NCI-H1694 (cell line): Measurements from ENCODE around the gene LETM1.

Source experiments
- DNase-seq: peaks from one replicate; lab custom pipeline; 2025; lab: John Stamatoyannopoulos, UW

LETM1 gene

DNA sequence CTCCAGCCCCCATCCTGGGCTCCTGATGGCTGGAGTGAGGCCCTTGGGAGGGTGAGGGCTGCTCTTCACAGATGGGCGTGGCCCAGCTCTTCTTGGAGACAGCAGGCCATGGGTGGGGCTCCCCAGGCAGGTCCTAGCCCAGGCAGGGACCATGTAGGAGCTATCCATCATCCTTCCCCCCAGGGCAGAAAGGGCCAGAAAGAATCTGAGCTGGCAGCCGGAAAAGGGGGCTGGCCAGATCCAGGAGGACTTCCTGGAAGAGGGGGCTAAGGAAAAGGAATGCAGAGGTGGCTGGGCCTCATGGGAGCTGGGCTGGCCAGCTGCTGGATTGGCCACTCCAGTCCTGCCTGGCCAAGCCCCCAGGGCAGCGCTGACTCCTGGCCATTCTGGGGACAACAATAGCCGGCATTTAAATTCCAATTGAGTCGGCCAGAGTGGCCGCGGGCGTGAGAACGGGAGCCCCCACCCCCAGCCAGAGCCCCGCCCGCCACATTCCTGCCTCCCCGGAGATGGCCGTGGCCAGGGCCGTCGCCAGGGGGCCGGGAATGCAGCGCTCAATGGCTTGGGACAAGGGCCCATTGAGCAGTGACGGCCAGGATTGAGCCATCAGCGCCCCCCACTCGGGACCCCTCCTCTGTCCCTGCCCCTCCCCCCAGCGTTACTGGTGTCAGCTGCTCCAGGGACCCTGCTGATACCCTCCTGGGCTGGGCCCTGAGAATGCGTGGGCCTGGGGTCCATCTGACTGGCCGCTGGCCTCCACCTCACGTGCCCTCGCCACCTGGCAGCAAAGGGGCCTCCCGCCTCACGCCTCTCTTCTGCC, 77.9 kb downstream of the LETM1 start:
- no peak for DNase-seq

DNA sequence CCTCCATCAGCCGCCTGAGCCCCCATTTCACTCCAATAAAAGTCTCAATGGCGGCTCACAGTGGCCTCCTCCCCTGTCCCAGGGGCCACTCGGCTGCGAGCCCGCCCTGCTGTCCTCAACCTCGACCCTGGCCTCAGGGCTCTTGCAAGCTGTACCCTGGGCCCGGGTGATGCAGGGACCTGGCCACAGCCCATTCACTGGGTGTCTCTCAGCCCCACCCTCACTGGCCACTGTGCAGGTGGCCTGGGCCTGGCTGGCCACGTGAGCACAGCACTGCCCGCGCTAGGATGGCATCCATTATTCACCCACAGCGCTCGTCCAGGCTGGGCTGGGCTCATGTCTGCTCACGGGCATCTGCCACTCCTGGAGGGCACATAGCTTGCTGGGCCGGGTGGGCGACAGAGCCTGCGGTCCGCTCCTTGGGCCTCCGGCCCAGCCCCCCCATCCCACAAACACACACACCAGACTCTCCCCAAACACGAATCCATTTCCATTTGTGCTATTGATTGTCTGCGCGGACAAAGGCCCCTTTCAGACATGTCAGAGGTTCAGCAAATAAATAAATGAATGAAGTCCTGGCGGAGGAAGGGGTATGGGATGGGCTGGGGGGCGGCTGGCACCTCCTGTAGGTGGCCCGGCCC, 79.3 kb downstream of the LETM1 start:
- no peak for DNase-seq

DNA sequence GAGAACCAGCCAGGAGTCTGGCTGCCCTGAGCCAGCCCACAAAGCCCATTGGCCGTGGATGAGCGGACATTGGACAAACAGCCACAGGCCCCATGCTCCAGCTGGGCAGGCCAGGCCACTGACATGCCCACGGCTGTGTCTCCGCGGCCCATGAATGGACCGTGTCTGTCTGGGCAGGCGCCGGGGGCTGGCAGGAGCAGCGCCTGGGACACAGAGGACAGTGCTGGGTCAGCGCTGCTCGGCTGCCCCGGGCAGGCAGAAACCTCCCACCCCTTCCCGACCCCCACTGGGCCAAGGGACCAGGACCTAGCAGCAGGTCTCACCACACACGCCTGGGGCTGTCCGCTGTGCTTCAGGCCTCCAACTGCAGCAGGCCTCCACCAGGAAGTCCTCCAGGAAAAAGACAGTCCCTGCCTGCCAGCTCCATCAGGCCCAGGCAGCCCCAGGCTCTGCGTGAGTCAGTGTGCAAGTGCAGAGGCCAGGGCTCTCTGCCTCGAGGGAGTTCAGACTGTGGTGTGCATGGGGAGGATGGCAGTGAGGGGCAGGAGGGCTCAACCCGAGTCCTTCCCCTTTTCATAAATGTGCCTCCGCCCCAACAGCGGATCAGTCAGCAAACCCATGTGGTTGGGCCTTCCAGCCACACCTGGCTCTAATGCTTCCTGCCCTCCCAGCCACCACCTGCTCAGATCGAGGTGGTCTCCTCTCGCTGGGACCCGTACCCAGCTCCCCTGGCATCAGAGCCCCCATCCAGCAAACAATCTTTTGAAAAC, 80.0 kb downstream of the LETM1 start:
- DNase-seq: no peak

DNA sequence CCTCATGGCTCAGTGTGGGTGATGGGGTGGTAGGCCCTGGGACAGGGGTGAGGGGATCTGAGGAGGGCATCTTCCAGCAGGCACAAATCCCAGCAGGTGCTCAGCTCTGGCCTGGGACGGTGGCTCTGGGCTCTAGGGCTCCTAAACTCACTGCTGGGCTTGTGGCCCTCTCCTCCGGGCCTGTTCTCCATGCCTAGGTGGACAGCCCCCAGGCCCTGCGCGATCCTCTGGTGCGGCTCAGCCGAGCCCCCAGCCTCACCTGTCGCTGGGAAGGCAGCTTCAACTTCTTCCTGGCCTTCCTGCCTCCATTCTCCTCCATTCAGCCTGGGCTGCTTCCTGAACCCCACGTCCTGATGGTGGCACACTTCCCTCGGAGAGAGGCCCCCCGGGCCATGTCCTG, 82.2 kb downstream of the LETM1 start:
- no peak for DNase-seq

DNA sequence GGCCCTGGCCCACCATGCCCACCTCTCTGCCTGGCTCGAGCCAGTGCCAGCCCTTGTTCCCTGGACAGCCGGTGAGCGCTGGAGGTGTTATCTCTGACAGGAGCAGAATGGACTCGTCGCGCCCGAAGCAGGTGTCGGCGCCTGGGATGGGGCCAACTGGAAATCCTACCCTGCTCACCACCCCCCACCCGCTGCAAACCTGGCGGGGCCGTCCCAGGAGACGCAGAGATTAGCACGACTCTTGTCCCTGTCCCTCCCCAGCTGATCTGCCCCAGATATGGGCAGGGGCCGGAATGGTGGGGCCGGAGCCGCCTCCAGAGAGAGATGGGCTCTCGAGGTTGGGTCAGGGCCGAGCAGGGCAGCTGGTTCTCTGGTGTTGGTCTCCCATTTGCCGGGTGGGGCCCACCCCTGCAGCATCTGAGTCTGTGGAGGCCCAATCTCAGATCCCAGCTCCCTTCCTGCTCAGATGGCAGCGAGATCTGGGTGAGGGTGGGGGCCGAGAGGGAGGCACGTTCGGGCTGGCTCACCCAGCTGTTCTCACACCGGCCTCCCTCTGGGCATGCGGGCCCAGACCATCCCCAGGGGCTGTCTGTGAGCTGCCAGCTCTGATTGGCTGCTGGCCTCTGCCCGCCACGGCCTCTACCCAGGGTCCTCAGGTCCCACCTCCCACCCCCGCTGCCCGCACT, 83.0 kb downstream of the LETM1 start:
- DNase-seq: peak; percentile 54

DNA sequence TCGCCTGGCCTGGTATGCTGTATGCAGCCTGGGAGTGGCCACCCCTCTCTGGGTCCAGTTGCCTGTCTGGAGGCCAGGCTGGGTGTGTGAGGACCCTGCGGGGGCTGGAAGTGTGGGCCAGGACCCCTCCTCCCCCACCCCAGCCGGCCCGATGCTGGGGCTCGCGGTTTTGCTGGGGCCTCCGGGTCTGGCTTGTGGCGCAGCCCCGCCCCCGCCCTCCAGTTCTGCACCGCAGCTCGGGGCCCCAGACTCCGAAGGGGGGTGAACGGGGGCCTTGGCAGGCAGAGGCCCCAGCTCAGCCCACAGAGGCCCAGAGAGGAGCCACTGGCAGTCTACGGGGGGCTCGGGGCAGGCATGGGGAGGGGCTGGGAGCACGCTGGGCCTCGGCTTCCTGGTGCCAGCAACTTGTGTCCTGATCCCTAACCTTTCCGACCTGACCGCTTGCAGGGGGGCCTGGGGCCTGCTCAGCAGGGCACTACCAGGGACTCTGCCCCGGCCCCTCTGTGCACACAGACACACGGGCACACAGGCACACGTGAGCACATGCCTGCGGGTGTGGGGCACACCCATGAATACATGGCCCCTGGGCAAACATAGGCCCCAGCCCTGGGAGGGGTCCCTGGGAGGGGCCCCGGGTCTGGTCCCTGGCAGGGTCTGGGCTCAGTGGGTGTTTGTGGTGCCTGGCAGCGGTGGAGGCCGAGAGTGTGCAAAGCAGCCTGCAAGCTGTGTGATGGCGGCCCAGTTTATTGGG, 84.2 kb downstream of the LETM1 start:
- DNase-seq: no peak

DNA sequence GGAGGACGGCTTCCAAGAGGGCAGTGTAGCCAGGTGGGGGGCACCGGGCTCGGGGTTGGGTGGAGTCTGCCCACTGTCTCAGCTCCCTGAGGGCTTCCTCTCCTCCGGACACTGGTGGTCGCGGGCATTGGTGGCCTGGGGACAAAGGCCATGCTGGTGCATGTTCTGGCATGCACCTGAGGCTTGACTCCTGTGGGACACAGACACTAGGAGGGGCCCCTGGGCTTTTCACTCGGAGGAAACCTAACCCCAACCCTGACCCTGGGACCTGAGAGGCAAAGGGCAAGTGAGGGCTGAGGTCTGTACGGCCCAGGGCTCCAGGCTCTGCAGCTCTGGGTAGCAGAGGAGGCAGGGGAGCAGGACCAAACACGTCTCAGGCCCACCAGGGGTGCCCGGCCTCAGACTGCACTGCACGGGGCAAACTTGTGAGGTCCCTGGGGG, 85.1 kb downstream of the LETM1 start:
- no peak for DNase-seq

DNA sequence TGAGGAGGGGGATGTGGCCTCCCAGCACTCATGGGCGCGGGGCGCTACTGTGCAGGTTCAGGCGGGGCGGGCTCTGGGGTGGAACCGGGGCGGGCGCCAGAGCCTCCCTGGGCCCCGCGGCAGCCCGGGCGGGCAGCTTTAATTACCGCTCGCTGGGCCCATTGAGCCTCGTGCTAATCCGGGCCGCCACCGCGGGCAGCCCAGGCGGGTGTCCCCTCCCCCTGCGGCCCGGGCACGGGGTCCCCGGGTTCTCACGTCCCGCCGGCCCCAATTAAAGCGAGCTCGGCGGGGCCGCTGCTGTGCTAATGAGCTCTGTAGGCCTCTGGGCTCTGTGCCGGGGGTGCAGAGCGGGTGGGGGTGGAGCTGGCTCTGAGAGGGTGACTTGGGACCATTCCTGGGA, 85.7 kb downstream of the LETM1 start:
- DNase-seq: no peak

DNA sequence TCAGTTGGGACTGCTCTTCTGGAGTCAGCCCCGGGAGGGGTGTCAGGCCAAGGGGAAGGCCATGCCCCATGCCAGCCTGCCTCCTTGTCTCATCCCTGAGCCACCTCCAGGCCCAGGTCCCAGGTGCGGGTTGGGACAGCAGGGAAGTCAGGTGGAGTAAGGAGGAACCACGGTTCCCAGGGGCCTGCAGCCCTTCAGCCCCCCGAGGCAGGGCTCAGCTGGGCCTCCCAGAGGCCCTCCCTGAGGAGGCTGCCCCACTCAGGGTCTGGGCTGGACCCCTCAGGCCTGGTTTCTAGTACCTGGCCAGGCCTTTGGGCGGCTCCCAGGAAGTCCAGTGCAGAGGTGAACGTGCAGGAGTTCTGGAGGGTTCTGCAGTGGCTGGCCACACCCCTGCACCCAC, 86.3 kb downstream of the LETM1 start:
- DNase-seq: no peak

DNA sequence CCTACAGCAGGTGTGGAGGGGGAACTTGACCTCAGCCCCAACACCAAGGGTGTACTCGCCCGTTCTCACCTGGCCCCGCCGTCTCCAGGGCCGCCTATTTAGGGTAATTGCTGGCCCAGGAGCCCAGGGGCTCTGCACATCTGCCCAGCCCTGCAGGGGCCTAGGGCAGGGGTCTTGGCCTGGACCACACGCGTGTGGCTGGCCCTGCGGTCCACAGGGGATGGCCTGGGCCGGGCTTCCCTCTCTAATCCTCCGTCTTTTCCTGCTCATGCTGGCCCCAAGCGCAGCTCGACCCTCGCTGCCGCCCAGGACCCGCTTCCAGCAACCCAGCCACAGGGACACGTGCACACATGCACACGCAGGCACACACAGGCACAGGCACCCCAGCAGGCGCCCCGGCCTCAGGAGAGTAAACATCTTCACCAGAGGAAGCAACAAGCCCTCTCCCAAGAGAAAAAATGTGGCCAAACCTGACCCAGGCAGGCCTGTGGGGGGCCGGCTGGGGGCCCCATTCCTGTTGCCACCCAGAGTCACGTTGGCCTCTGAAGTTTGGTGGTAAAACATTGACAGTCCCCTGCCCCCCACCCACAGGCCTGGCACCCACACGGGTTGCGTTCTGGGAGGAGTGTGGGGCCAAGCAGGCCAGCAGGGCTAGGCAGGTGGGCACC, 87.5 kb downstream of the LETM1 start:
- DNase-seq: no peak

DNA sequence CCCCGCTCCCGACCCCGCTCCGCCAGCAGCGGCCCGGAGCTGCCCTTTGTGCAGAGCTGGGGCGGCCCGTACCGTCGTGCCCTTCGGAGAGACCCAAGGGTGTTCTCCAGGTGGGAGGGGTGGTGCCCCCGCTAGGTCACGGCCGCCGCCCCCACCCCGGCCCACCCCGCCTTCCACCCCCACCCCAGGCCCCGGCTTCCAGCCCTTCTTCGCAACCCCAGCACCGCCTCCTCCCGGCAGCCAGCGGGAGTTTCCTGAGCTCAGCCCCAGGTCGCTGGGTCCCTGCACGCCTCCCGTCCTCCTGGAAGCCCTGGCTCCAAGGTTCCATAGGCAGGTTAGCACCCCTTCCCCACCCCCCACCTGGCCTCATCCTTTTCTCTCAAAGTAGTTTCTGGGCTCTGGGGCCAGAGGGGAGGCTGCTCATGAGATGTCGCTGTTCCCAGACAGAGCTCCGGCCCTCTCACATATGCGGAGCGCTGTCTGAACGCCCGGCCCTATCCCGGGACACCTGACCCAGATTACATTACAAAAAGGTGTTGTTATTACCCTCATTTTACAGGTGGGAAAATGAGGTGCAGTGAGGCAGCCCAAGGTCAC, 88.1 kb downstream of the LETM1 start:
- peak; percentile 14 for DNase-seq

DNA sequence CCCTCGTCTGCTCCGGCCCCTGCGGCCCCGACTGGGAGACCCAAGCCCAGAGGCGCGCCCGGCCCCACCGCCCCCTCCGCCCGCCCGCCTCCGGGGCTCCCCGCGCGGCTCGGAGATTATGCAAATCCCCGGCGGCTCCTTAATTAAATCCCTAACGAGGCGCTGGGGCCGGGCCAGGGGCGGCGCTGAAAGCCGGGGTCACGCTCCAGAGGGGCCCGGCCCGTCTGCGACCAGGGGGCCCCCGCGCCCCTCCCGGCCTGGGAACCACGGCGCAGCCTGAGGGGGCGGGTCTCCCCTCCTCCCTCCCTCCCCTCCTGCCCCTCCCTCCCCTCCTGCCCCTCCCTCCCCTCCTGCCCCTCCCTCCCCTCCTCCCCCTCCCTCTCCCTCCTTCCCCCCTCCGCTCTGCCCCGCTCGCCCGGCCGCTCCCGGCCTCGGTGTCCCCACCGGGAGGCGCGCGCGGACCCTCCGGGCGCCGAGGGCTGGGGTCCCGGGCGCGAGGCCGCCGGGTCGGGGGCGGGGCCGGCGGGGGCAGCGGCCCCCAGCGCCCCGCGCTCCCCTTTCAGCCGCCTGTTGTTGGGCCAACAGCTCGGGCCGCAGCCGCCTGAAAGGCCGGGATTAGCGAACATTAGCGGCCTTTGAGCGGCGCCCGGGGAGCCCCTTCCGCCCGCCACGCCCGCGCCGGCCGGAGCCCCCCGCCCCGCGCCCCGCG, 88.7 kb downstream of the LETM1 start:
- no peak for DNase-seq

DNA sequence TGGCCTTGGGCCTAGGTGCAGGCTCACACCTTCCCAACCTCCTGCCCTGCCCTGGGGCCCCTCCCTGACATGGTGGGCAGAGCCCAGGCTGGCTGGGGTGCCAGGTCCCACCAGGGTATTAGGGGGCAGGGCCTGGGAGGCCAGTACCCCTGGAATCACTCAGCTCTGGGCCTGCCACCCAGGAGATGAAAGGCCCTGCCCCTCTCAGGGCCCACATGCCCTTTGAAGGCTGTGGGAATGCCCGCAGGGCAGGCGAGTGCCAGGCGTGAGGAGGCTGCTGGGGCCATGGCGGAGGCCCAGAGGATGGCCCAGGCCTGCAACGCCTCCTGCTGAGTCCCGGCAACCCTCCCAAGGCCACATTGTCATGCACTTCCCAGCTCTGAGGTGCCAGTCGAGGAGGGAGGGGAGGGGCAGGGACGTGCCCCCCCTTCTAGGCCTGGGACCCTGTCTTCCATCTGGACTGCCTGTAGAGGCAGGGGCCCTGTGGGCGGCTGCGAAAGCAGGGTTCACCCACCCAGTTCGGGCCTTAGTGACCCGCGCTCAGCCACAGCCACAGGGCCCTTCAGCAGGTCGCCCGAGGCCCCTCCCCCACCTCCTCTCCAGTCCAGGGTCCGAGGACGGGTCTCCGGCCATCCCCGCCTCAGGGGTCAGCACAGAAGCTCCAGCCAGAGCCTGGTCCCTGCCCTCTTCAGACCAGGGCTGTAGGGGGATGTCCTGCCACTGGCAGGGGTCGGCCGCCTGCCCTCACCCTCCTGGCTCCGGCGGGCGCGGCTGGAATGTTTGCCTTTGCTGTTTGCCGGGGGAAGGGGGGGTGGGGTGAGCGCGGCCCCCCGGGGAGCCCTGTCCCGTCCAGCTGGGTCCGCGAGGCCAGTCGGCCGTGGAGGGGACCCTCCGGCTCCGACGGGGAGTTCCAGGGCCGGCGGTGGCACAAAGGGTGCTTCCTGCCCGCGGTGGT, 89.6 kb downstream of the LETM1 start:
- DNase-seq: no peak

DNA sequence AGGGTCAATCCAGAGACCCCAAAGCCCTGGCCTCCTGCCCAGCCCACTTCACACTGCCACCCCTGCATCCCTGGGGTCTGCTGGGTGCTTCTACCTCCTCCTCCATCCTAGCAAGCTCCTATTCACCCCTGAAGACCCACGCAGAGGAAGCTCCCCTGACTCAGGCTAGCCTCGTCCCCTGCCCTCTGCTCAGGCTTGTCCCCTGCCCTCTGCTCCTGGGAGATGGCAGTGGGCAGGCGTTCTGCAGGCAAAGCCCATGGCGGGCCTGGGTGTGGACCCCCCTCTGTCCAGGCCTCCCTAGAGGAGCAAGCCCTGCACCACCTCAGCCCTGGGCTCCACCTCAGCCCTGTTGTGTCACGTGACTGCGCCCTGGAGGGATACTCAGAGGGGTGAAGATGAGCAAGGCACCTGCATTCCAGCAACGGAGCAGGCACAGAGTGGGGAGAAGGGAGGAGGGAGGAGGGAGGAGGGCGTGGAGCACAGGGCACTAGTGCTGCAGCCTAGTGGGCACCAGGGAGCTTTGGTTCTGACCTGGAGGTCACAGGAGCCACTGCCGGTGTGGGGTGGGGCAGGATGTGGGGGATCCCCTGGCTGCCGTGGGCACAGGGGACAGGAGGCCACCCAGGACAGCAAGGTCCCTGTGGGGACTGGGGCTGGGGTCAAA, 90.4 kb downstream of the LETM1 start:
- no peak for DNase-seq

DNA sequence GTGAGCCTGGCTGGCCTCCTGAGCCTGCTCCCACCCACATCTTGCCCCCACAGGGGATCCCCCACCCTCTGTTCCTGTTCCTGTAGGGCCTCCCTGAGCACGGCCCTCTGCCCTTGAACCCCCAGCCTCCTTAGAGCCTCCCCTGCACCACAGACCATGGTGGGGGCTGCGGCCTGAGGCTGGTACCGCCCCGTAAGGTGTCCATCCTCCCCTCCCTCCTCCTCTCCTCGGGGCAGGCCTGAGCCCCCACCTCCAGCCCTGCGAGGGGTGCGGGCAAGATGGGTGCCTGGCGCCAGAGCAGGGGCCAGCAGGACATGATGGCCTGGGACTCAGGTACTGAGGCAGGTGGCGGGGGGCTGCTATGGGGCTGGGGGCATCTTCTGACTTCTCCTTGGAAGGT, 91.3 kb downstream of the LETM1 start:
- DNase-seq: no peak

DNA sequence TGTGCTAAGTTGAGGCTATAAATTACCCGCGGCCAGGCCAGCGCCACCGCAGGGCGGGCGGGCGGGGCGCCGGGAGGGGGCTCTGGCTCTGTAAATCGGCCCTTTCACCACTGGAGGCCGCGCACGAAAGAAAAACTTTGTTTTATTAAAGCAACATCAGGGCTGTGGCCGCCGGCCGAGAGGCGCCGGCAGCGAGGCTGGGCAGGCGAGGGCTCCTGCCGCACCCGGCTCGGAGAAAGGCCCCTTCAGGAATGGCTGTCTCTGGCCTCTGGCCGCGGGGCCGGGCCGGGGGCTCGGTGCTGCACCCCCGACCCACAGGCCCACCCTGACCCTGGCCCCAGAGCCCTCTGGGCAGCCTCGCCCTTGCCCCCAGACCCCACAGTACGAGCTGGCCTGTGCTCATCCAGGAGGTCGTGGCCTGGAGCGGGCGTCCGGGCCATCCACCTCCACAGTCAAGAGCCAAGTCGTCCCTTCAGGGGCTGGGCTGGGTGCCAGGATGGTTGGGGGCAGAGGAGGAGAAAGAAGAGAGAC, 92.3 kb downstream of the LETM1 start:
- DNase-seq: no peak

DNA sequence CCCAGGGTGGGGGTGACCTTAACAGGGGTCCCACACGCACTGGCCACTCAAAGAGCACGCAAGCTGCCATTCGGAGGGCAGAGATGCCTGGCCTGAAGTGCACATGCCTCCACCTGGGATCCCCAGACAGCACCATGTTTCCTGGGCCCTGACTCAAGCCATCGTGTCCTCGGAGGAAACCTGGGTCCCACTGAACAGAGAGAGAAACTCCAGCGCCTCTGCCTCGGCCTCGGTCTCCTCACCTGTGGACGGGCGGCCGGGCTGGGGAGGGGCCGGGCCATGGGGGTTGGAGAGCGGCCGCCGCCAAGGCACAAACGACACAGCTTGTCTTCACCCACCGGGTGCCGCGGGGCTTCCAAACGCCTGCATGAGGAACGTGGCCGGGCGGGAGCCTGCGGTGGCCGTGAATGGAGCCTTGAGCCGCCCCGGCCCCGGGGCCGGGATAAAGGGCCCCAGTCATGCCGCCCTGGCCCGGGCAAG, 92.8 kb downstream of the LETM1 start:
- no peak for DNase-seq
